PC-3 (cell line): ENCODE measurements around the gene TEX19.
"Not testable (repeated sequence)": the region's sequence is repeated elsewhere in the genome, so short reads cannot be mapped to it uniquely, and the experiment has no call there.

ENCODE experiments used
- CTCF ChIP-seq: fragments of 300-600 bp; sonication (generic); conservative IDR thresholded peaks from 2 replicates; pipeline ENCODE4 v1.5.1; 2017; ENCODE audit warnings: antibody characterized with exemption, low read depth, mild to moderate bottlenecking, low read length
- EZH2 ChIP-seq: fragments of 300-600 bp; sonication (generic); IDR thresholded peaks from one replicate; pipeline ENCODE4 v1.6.1; 2017; ENCODE audit warnings: antibody characterized with exemption, mild to moderate bottlenecking, low read length; ENCODE audit not compliant: unreplicated experiment

- not testable (repeated sequence) for TF ChIP-seq CTCF, EZH2
These were observed 53.0 kb downstream of the TEX19 start for GRCh38 chr17:82412081-82412480.
